Activated CD4-positive, alpha-beta memory T cell treated with anti-CD3 and anti-CD28 coated beads for 36 hours (primary cell): Measurements from ENCODE around the gene RTKN2. TPM values are rescaled to one million over a fixed set of nuclear protein-coding genes. Genes with fewer than 3 reads are reported as not detected.
"Not testable (repeated sequence)": the region's sequence is repeated elsewhere in the genome, so short reads cannot be mapped to it uniquely, and the experiment has no call there.

Experiments
- CTCF ChIA-PET: fragments of 350-600 bp; sonication (Branson Sonifier 250); formaldehyde crosslinking; loops from one replicate; lab custom pipeline; 2021; ENCODE audit warnings: antibody characterized with exemption, inconsistent platforms; lab: Charles Lee
- POLR2A ChIA-PET: fragments of 350-600 bp; sonication (Branson Sonifier 250); formaldehyde crosslinking; loops from one replicate; lab custom pipeline; 2021; ENCODE audit warnings: antibody characterized with exemption; lab: Charles Lee
- DNase-seq: peaks from one replicate; pipeline ENCODE4 v3.0.0-alpha.2; 2020
- H3K27ac Mint-ChIP-seq: one replicate; pipeline ENCODE4 v1.8.0; 2021; ENCODE audit warnings: mixed read lengths
- H3K27me3 Mint-ChIP-seq: one replicate; pipeline ENCODE4 v1.8.0; 2021; ENCODE audit warnings: mixed read lengths
- H3K36me3 Mint-ChIP-seq: one replicate; pipeline ENCODE4 v1.8.0; 2021; ENCODE audit warnings: mixed read lengths
- H3K4me1 Mint-ChIP-seq: one replicate; pipeline ENCODE4 v1.8.0; 2021; ENCODE audit warnings: low read depth, mixed read lengths
- H3K4me3 Mint-ChIP-seq: one replicate; pipeline ENCODE4 v1.8.0; 2021; ENCODE audit warnings: mild to moderate bottlenecking, mixed read lengths
- H3K9me3 Mint-ChIP-seq: one replicate; pipeline ENCODE4 v1.8.0; 2021; ENCODE audit warnings: mixed read lengths
- intact Hi-C: fragments of 100-400 bp; cut with micrococcal nuclease; formaldehyde crosslinking; loops from one replicate; pipeline ENCODE4 v1.15.1; 2023
- total RNA-seq, 2 experiments: library from RNA; stranded (reverse); gene quantifications; one replicate each; pipeline ENCODE4 v1.2.3, GENCODE V29; 2021

Gene RTKN2
- total RNA-seq, 2 experiments from 2014 or later = 5.1 to 5.9 TPM

DNA sequence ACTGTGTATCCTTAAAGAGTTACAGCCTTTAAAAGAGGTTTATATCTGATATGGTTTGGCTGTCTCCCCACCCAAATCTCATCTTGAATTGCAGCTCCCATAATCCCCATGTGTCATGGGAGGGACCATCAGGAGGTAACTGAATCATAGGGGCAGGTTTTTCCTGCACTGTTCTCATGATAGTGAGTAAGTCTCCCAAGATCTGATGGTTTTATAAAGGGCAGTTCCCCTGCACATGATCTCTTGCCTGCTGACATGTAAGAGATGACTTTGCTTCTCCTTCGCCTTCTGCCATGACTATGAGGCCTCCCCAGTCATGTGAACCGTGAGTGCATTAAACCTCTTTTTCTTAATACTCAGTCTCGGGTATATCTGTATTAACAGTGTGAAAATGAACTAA is 9.7 kb downstream of the RTKN2 start:
- Mint-ChIP-seq H3K4me3 (no peak overlapping the region), H3K27me3 (no peaks in the 10 kb centered on the region), H3K36me3 (peaks cover 2% of the 10 kb centered on the region), H3K4me1 (peaks cover 4% of the 10 kb centered on the region), H3K9me3 (no peaks in the 10 kb centered on the region), H3K27ac (no peak overlapping the region)
- no peak for DNase-seq
- intact Hi-C loops = no loop called here
- ChIA-PET POLR2A (no interaction called here), CTCF (no interaction called here)

DNA sequence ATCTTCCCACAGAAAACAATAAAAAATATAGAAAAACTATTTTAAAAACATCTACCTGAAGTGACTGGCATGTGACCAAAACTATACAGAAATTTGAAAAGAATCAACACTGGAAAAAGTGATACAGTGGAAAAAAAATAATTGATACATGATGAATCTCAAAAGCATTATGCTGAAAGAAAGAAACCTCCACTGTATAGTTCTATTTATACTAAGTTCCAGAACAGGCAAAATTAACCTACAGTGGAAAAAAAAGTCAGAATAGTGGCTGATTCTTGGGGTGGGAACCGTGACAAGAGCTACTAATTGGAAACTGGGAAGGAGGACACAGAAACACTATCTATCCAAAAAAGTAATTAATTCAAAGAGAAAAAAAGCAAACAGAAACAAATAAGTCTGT is 14.9 kb downstream of the RTKN2 start:
- H3K36me3 Mint-ChIP-seq = peaks cover 4% of the 10 kb centered on the region
- H3K27me3 Mint-ChIP-seq = no peaks in the 10 kb centered on the region
- intact Hi-C loops = no loop called here
- no peak overlapping the region for H3K4me3 Mint-ChIP-seq
- no peaks in the 10 kb centered on the region for H3K9me3 Mint-ChIP-seq
- H3K27ac Mint-ChIP-seq = peak overlapping the region; percentile 70
- ChIA-PET CTCF (interaction anchor here (1.6 kb wide), 2 partner anchors 9 to 11 kb away, joined by 8 to 10 read pairs; no protein-coding TSS in a partner anchor), POLR2A (interaction anchor here (1.0 kb wide), 1 partner anchor 10 kb away, joined by 3 read pairs; no protein-coding TSS in a partner anchor)
- no peak for DNase-seq
- peaks cover 38% of the 10 kb centered on the region for H3K4me1 Mint-ChIP-seq

- CTCF ChIA-PET = interaction anchor here (1.0 to 1.6 kb wide), 2 partner anchors 13 to 213 kb away, joined by 3 to 8 read pairs; no protein-coding TSS in a partner anchor
- POLR2A ChIA-PET = no interaction called here
- intact Hi-C loops = no loop called here
- no peaks in the 10 kb centered on the region for H3K9me3 Mint-ChIP-seq
- peaks cover 4% of the 10 kb centered on the region for H3K36me3 Mint-ChIP-seq
- no peak for DNase-seq
- H3K4me3 Mint-ChIP-seq = no peak overlapping the region
- H3K27ac Mint-ChIP-seq = no peak overlapping the region
- H3K27me3 Mint-ChIP-seq = no peaks in the 10 kb centered on the region
- H3K4me1 Mint-ChIP-seq = peaks cover 38% of the 10 kb centered on the region
Observed at GRCh38 chr10:62252051-62252450, 16.6 kb downstream of the RTKN2 start.

- DNase-seq = no peak
- POLR2A ChIA-PET = no interaction called here
- Mint-ChIP-seq H3K9me3 (no peaks in the 10 kb centered on the region), H3K27ac (no peak overlapping the region), H3K36me3 (peaks cover 4% of the 10 kb centered on the region), H3K4me1 (peaks cover 38% of the 10 kb centered on the region), H3K4me3 (no peak overlapping the region), H3K27me3 (no peaks in the 10 kb centered on the region)
- CTCF ChIA-PET = no interaction called here
- intact Hi-C loops = no loop called here
Observed at GRCh38 chr10:62250594-62251198, 17.9 kb downstream of the RTKN2 start.

DNA sequence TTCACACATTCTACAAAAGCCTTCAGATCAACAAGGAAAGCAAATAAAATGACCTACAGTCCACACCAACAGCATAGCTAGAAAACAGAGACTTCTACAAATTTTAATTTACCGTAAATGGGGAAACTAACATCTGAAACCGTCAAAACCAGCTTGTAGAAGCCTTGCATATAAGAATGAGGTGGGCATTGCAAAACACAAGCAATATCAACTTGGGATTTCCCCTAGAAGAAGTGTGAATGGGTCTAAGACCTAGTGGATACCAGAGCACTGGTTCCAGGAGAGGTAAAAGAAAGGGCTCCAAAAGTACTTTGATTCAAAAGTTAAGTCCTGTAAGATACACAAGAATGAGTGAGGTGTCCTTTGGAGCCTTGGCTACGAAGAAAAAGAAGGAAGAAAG is 18.7 kb downstream of the RTKN2 start:
- Mint-ChIP-seq H3K4me1 (peaks cover 46% of the 10 kb centered on the region), H3K4me3 (no peak overlapping the region), H3K27ac (peak overlapping the region; percentile 2), H3K36me3 (peaks cover 4% of the 10 kb centered on the region), H3K27me3 (no peaks in the 10 kb centered on the region), H3K9me3 (no peaks in the 10 kb centered on the region)
- no peak for DNase-seq
- ChIA-PET CTCF (interaction anchor here (7.6 kb wide), 1 partner anchor 211 kb away, joined by 94 read pairs; no protein-coding TSS in a partner anchor), POLR2A (no interaction called here)
- intact Hi-C loops = loop anchor here (10.0 kb wide), 1 partner anchor 965 kb away; no protein-coding TSS in a partner anchor

DNA sequence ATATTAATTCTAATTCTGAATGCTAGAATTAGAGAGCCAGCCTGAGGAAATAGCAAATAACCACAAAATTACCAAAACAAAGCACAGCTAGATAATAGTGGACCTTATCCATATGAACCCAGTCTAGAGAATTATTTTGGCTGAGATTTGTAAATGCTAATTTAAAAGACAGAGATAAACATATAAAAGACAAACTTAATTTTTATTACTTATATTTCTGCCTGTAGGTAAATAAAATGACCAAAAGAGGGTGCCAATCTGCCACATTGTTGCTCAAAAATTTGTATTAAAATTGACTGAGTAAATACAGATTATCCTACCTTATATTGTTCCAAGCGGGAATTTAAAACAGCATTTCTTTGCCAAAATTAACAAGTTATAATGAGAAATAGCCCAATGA is 20.2 kb downstream of the RTKN2 start:
- Mint-ChIP-seq H3K36me3 (peaks cover 1% of the 10 kb centered on the region), H3K4me1 (peaks cover 49% of the 10 kb centered on the region), H3K27me3 (no peaks in the 10 kb centered on the region), H3K27ac (no peak overlapping the region), H3K9me3 (no peaks in the 10 kb centered on the region), H3K4me3 (no peak overlapping the region)
- intact Hi-C loops = loop anchor here (10.0 kb wide), 1 partner anchor 964 kb away; no protein-coding TSS in a partner anchor
- ChIA-PET POLR2A (no interaction called here), CTCF (interaction anchor here (0.7 to 7.6 kb wide), 4 partner anchors 16 to 352 kb away, joined by 3 to 94 read pairs (median 5); no protein-coding TSS in a partner anchor)
- no peak for DNase-seq

- H3K36me3 Mint-ChIP-seq = peaks cover 2% of the 10 kb centered on the region
- no peaks in the 10 kb centered on the region for H3K27me3 Mint-ChIP-seq
- peak; percentile 62 for DNase-seq
- H3K27ac Mint-ChIP-seq = peak overlapping the region; percentile 69
- H3K9me3 Mint-ChIP-seq = no peaks in the 10 kb centered on the region
- intact Hi-C loops = loop anchor here (1.0 to 10.0 kb wide), 11 partner anchors 124 to 960 kb away; no protein-coding TSS in a partner anchor
- CTCF ChIA-PET = interaction anchor here (0.6 to 7.6 kb wide), 49 partner anchors 9 to 1428 kb away, joined by 3 to 94 read pairs (median 4); partner anchors contain the start of gene ARID5B
- H3K4me1 Mint-ChIP-seq = peaks cover 37% of the 10 kb centered on the region
- no peak overlapping the region for H3K4me3 Mint-ChIP-seq
- POLR2A ChIA-PET = interaction anchor here (0.6 to 3.3 kb wide), 8 partner anchors 61 to 344 kb away, joined by 3 to 12 read pairs (median 5); no protein-coding TSS in a partner anchor
Observed at GRCh38 chr10:62244785-62245467, 23.7 kb downstream of the RTKN2 start.

GRCh38 chr10:62244088-62244487 is 24.6 kb downstream of the RTKN2 start:
- DNase-seq = no peak
- no peaks in the 10 kb centered on the region for H3K9me3 Mint-ChIP-seq
- H3K4me1 Mint-ChIP-seq = peaks cover 36% of the 10 kb centered on the region
- no peak overlapping the region for H3K4me3 Mint-ChIP-seq
- ChIA-PET CTCF (interaction anchor here (0.7 to 7.6 kb wide), 22 partner anchors 20 to 493 kb away, joined by 3 to 94 read pairs (median 8); partner anchors contain the start of gene ARID5B), POLR2A (interaction anchor here (0.7 to 3.3 kb wide), 14 partner anchors 60 to 362 kb away, joined by 3 to 12 read pairs (median 4); no protein-coding TSS in a partner anchor)
- intact Hi-C loops = loop anchor here (1.0 to 10.0 kb wide), 6 partner anchors 132 to 959 kb away; no protein-coding TSS in a partner anchor
- no peaks in the 10 kb centered on the region for H3K27me3 Mint-ChIP-seq
- peaks cover 2% of the 10 kb centered on the region for H3K36me3 Mint-ChIP-seq
- peak overlapping the region; percentile 94 for H3K27ac Mint-ChIP-seq

DNA sequence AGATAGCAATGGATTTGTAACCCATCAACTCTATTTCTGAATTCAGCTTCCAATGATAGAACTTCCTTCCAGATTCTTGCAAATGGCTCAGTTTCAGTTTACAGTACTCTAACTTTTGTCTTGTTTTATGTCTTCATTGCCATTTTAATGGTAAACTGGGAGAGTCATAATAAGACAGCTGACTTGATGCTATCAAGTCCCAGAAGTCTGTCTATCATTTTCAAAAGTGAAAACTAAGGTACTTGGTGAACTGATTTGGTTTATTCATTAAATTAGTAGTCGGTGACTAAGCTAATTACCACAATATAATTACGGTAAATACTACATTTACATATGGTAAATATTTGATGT is 25.0 kb downstream of the RTKN2 start:
- Mint-ChIP-seq H3K27me3 (no peaks in the 10 kb centered on the region), H3K36me3 (peaks cover 2% of the 10 kb centered on the region), H3K4me1 (peaks cover 40% of the 10 kb centered on the region), H3K9me3 (no peaks in the 10 kb centered on the region), H3K4me3 (peak overlapping the region; percentile 59), H3K27ac (peak overlapping the region; percentile 94)
- ChIA-PET POLR2A (interaction anchor here (0.7 to 3.3 kb wide), 17 partner anchors 10 to 361 kb away, joined by 3 to 12 read pairs (median 4); no protein-coding TSS in a partner anchor), CTCF (interaction anchor here (0.7 to 7.6 kb wide), 12 partner anchors 20 to 410 kb away, joined by 3 to 94 read pairs (median 5); no protein-coding TSS in a partner anchor)
- intact Hi-C loops = loop anchor here (1.0 to 10.0 kb wide), 4 partner anchors 60 to 959 kb away; no protein-coding TSS in a partner anchor
- no peak for DNase-seq

- H3K4me1 Mint-ChIP-seq = peaks cover 42% of the 10 kb centered on the region
- POLR2A ChIA-PET = interaction anchor here (0.7 to 3.3 kb wide), 17 partner anchors 9 to 361 kb away, joined by 3 to 12 read pairs (median 4); no protein-coding TSS in a partner anchor
- peak overlapping the region; percentile 94 for H3K27ac Mint-ChIP-seq
- not testable (repeated sequence) for H3K9me3 Mint-ChIP-seq, H3K36me3 Mint-ChIP-seq, H3K27me3 Mint-ChIP-seq, DNase-seq
- intact Hi-C loops = loop anchor here (1.0 to 10.0 kb wide), 4 partner anchors 60 to 958 kb away; no protein-coding TSS in a partner anchor
- peak overlapping the region; percentile 59 for H3K4me3 Mint-ChIP-seq
- CTCF ChIA-PET = interaction anchor here (0.7 to 7.6 kb wide), 10 partner anchors 21 to 410 kb away, joined by 3 to 94 read pairs (median 4); no protein-coding TSS in a partner anchor
Observed at GRCh38 chr10:62242965-62243646, 25.5 kb downstream of the RTKN2 start.

DNA sequence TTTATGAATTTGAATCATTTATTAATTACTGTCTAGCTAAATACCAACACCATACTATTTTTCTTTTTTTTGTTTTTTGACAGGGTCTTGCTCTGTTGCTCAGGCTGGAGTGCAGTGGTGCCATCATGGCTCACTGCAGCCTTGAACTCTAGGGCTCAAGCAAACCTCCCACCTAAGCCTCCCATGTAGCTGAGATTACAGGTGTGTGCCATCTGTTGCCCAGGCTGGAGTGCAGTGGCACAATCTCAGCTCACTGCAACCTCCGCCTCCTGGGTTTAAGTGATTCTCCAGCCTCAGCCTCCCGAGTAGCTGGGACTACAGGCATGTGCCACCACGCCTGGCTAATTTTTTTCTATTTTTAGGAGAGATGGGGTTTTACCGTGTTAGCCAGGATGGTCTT is 27.1 kb downstream of the RTKN2 start:
- H3K27me3 Mint-ChIP-seq, H3K4me3 Mint-ChIP-seq, DNase-seq, H3K9me3 Mint-ChIP-seq, H3K36me3 Mint-ChIP-seq: not testable (repeated sequence)
- intact Hi-C loops = loop anchor here (5.0 to 10.0 kb wide), 3 partner anchors 129 to 957 kb away; no protein-coding TSS in a partner anchor
- CTCF ChIA-PET = interaction anchor here (1.7 kb wide), 1 partner anchor 195 kb away, joined by 4 read pairs; no protein-coding TSS in a partner anchor
- Mint-ChIP-seq H3K4me1 (peaks cover 51% of the 10 kb centered on the region), H3K27ac (peak overlapping the region; percentile 69)
- POLR2A ChIA-PET = interaction anchor here (0.6 to 1.5 kb wide), 2 partner anchors 59 to 198 kb away, joined by 3 read pairs; no protein-coding TSS in a partner anchor
